GM18951 (cell line): ENCODE data around the gene UNC13B.

Source experiments
- POLR2A ChIP-seq: IDR thresholded peaks from 4 replicates; pipeline ENCODE4 v1.6.1; 2011; ENCODE audit warnings: mild to moderate bottlenecking; ENCODE audit not compliant: insufficient read length, insufficient read depth; ENCODE audit errors: extremely low read depth
- in situ Hi-C: fragments of 300-500 bp; cut with MboI; formaldehyde crosslinking; loops from one replicate; pipeline ENCODE4 v1.12.0; 2022; ENCODE audit warnings: low sequenced_read_pairs, mixed read lengths, inconsistent platforms; ENCODE audit not compliant: unreplicated experiment

The UNC13B gene

DNA sequence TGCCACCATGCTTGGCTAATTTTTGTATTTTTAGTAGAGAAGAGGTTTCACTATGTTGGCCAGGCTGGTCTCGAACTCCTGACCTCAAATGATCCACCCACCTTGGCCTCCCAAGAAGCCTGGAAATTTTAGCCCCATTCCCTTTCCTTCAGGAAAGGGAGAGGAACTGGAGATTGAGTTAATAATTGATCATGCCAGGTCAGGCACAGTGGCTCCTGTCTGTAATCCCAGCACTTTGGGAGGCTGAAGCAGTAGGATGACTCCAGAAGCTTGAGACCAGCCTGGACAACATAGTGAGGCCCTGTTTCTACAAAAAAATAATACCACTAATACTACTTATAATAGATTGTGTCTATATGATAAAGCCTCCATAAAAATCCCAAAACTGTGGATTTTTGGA, 124.6 kb downstream of the UNC13B start:
- in situ Hi-C loops, result no loop called here
- TF ChIP-seq POLR2A, result no peak

DNA sequence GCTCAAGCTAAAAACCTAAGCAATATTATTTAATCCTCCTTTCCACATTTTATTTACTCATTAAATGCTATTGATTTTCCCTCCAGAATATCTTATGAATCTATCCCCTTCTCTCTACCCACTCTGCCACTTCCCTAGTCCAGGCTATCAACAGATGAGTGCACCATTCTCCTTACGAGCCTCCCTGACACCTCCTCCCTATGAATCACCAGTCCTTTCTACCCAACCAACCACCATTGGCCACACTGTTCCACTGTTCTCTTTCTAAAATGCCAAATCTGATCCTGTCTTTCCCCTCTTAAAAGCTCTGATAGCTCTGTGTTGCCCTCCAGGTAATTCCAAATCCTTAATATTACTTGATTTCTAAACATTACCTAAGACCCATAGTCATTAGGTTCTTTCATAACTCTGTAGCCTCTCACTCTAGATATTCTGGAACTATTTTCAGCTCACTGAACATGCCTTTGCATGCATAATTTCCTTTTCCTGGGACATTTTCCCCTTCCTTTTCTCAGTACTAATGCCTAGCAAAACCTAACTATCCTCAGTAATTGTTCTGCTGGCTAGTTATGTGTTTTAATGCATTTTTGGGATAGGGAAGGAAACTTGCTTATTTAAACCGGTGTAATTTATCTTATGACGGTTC, 126.3 kb downstream of the UNC13B start:
- TF ChIP-seq POLR2A, result no peak
- in situ Hi-C loops, result no loop called here

DNA sequence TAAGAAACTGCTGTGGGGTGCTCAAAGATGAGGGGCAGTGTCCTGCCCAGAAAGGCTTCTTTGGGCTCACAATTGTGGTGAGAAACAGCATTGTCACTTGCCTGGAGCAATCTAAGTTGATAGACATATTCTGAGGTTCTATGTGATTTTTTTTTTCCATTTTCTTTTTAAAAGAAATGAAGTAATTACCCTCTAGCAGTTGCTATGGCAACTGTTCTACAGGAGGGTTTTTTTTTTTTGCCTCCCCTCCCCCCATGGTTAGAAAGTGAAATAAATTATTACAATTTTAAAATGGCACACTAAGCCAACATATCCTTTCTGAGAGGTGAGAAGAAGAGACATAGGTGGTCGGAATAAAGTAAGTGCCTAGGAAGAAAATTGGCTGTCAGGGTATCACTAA, 127.0 kb downstream of the UNC13B start:
- in situ Hi-C loops, result no loop called here

DNA sequence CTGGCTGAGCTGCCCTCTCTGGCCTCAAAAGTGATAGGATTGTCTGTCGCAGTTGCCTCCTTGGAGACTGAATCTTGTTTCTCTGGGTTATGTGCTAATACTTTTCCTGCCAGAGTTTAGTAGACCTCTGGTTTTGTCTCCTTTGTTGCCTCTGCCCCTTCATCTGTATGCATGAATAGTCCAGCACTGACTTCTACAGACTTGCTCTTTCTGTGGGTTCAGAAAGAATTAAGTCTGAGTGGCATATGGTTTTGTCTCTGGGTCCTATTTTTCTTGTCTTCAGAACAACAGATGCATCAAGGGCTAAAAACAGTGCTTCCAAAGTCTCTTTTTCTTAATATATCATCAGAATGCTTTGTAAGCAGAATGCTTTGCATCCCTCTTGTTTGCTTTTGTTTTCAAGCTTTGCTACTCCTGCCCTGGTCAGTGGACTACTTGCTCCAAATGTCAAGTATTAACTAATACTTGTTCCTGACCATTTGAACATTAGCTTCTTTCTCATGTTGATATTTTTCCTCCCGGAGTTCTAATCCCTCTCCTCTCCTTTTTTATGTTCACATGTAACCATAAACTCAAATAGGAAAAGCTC, 131.7 kb downstream of the UNC13B start:
- TF ChIP-seq POLR2A, result no peak
- in situ Hi-C loops, result no loop called here

More for the DNA sequence above, 127.0 kb downstream of the UNC13B start:
- TF ChIP-seq POLR2A, result no peak

DNA sequence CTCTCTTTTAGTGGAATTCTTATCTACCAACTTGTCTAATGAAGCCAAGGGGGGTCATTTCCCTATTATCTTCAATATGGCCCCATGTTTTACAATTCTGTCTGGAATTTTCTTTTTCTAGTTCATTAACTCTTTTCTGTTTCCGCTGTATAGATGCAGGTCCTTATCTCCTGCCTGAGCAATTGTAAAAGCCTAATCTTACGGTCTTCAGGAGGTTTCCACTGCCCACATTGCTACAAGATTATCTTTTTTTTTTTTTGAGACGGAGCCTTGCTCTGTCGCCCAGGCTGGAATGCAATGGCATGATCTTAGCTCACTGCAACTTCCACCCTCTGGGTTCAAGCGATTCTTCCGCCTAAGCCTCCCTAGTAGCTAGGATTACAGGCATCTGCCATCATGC, 132.3 kb downstream of the UNC13B start:
- in situ Hi-C loops, result no loop called here
- no peak for TF ChIP-seq POLR2A

DNA sequence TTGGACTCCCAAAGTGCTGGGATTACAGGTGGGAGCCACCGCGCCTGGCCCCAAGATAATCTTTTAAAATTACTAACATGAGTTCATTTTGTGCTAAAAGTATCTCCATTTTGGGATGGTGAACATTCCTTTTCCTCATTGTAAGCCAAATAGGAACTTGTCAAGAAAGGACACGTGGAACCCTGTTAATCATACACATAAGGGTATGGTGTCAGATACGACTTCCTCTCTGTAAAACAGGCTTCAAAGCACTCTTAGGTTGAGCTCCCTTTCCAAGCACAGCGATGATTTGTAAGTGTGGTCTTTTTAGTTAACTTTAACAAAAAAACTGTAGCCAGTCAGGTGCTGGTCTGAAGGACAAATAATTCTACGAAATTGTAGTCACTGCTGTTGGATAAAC, 132.7 kb downstream of the UNC13B start:
- TF ChIP-seq POLR2A, result no peak
- in situ Hi-C loops, result no loop called here

DNA sequence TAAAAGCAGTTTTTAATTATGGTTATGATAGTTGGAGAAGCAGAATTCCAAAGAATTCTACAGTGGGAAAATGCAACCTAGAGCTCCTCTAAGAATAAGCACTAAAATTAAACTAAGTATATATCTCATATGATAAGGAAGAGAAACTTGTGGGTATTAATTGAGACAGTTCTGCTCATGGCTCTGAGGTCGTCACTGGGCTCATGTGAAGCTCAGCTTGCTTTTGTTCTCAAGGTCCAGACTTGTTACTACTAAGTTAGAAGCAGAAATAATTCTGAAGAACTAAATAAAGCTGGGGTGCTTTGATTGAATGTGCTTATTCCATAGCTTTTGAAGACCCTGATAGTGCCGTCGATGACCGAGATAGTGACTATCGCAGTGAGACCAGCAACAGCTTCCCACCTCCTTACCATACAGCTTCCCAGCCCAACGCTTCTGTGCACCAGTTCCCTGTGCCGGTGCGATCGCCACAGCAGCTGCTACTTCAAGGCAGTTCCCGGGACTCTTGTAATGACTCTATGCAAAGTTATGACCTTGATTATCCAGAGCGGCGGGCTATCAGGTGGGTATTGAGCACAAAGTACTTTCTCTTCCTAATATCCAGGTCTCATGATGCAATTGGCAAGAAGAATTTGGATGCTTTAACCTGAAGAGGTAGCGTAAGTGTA, 133.7 kb downstream of the UNC13B start:
- in situ Hi-C loops, result no loop called here
- no peak for TF ChIP-seq POLR2A

DNA sequence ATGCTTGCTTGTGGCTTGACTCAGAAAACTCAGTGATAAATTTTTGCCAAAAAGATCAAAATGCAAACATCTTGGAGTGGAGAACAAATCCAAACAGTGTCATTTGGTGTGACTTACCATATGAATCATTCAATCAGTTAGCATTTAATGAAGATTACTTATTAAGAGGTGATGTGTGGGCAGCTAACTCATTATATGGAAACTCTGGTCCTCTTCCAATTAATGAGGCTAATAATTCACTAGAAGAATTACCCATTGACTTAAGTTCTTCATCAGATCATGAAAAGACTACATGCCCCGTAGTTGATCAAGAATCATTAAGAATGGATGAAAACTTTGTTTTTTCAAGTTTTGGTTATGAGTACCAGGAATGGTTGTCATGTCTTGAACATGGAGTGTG, 141.8 kb downstream of the UNC13B start:
- in situ Hi-C loops, result no loop called here
- TF ChIP-seq POLR2A, result no peak

DNA sequence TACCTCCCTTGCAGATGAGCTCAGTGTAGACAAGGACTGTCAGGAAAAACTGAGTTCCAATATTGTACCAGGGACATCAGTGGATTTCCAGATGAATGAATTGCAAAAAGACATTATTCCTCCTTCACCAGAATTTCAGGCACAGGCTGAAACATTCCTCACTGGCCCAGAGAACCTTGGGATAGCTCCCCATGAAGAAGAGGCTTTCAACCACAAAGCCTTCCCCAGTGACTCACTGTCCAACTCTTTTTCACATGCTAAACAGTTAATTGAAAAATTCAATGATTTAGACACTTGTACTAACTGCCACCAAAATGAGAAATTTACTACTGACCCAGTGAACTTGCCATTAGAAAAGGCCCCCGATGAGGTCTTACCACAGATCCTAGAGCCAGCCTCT, 144.5 kb downstream of the UNC13B start:
- in situ Hi-C loops, result no loop called here
- no peak for TF ChIP-seq POLR2A

DNA sequence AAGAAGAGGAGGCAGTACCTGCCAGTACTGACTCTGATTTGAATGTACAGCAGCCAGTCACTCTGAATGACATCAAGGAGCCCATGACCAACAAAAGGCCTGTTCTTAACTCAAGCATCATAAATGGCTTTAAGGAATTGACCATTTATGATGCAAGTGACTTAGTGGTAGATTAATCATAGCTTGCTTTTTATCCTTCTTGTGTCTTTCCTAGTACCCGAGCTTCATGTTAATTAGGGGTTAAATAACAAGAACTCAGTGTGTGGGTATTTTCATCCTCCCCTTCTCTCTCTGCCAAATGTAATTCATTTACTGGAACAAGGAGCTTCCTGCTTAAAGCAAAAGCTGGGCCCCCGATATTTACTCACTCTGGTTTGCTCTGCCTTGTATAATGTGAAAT, 146.5 kb downstream of the UNC13B start:
- in situ Hi-C loops, result no loop called here
- no peak for TF ChIP-seq POLR2A

DNA sequence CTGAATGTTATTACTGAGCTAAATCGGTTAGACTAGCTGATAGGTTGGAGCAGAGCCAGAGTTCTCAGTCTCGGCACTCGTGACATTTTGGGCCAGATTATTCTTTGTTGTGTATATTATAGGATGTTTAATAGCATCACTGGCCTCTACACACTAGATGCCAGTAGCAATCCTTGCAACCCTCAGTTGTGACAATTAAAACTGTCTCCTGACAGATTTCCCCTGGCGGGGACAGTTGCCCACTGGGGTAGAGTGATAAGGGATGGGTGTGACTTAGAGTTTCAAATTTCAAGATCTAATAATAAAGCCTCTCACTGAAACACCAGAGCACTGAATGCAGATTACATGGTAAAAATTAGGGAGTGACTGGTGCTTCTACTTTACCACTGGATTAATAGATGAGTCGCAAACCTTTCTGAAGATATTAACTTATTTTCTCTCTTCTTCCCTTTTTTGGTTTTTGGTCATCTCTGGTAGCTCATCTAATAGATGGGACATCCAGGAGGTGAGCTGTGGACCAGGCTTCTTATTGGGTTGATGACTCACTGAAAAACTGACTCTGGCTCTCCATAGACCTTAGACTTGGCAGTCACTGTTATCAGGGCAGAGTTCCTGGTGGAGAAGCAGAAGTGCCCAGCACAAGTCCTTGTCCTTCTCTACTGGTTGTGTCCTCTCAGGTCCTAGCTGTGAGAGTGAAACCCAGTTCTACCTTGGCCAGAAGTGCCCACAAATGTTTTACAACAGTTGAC, 150.3 kb downstream of the UNC13B start:
- no peak for TF ChIP-seq POLR2A
- in situ Hi-C loops, result no loop called here

DNA sequence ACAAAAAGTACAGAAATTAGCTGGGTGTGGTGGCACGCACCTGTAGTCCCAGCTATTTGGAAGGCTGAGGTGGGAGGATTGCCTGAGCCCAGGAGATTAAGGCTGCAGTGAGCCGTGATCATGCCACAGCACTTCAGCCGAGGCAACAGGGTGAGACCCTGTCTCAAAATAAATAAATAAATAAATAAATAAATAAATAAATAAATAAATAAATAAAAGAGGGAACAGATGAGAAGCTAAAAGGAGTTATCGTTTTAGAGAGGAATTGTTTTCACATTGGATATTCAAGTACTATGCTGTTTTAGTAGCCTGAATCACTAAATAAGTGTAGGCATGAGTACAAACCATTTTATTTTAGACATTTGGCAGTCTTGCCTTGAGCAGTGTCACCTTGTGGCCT, 151.7 kb downstream of the UNC13B start:
- in situ Hi-C loops, result no loop called here
- no peak for TF ChIP-seq POLR2A

DNA sequence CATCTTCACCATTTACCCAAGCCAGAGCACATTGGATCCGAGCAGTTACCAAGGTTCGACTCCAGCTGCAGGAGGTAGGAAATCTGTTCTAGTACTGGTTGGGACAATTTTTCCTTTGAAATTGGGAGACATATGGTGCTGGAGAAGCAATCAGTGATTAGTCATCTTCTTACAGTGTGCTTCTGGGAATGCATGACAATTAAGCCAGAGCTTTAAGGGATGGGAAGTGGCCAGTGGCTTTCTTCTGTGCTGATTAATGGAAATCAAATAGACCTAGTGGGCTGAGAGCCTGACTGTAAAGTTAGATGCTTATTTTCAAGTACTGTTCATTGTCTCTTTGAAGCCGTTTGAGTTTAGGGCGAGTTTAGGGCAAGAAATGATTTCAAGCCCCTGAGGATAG, 152.1 kb downstream of the UNC13B start:
- in situ Hi-C loops, result no loop called here
- no peak for TF ChIP-seq POLR2A
